Activated CD8-positive, alpha-beta memory T cell treated with anti-CD3 and anti-CD28 coated beads, Interleukin-2, amount 50 U/mL, for 48 hours (primary cell): ENCODE data around the gene RFTN1.
"Not testable (repeated sequence)": the region's sequence is repeated elsewhere in the genome, so short reads cannot be mapped to it uniquely, and the experiment has no call there.

Experiments
- DNase-seq: peaks from one replicate; pipeline ENCODE4 v3.0.0-alpha.2; 2020

RFTN1 gene

GRCh38 chr3:16506451-16506850 is 7.0 kb downstream of the RFTN1 start:
- DNase-seq, result no peak

DNA sequence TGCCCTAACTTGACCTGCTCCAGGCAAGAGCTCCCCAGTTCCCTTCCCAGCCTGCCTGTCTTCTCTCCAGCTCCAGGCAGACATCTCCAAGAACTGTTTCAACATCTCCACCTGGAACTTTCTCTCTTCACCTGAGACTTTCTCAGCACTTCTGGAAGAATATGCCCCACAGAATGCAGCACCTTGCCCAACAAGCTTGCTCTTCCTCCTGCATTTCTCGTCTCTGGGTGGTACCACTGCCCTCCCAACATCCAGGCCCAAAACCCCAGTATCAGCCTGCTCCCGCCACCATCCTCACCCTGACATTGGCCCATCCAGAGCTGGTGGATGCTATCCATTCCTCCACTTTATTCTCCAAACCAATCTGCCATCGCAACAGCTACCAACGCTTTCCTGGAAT is 8.8 kb downstream of the RFTN1 start:
- no peak for DNase-seq

DNA sequence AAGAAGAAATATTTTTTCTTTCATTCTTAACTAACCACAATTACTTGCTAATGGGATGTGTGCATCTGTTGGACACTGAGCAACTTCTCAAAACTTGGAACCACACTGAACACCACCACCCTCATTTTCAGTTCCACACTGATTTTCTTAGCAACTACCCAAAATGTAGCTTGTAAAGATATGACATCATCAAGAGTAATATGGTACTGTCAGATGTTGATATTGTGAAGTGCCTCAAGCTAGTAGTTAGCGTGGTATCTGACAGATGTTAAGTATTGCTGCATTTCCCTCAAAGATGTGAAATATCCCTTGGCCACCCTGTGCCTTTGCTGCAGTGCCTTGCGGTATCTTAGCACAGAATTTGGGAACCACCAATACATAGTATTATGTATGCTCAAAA is 9.3 kb downstream of the RFTN1 start:
- no peak for DNase-seq

DNA sequence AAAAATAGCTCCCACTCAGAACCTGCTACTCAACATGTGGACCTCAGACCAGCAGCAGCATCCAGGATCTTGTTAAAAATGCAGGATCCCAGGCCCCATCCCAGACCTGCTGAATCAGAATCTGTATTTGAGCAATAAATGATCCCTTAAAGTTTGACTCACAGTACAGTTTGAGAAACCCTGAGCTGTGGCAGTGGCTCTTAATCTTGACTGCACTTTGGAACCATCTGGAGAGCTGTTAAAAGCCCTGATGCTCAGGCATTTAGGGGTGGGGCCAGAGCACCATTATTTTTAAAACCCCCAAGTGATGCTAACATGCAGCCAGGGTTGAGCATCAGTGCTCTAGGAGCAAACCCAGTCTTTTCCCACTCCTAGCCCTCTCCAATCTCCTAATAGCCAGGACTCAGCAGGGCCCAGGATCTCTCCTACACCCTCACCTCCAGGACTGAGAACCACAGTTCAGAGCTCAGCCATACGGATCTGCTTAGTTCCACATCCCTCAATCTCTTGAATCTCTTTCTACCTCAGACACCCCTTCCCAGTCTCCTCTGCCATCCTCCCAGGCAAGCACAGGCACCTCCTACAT is 10.2 kb downstream of the RFTN1 start:
- DNase-seq, result no peak

DNA sequence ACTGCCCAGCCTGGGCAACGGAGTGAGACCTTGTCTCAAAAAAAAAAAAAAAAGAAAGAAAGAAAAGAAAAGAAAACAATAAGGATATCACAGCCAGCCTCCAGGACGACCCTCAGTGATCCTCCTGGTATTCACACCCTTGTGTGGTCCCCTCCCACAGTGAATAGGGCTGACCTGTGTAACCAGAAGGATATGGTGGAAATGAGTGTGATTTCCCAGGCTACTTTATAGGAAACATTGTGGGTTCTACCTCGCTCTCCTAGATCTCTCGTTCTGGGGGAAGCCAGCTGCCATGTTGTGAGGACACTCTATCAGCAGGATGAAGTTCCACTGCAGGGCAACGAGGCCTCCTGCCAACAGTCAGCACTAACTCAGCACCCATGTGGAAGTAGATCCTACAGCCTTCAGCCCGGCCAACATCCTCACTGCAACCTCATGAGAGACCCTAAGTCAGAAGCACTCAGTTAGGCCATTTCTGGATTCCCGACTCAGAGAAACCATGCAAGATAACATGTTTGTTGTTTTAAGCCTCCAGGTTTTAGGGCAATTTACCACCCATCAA is 11.1 kb downstream of the RFTN1 start:
- no peak for DNase-seq

DNA sequence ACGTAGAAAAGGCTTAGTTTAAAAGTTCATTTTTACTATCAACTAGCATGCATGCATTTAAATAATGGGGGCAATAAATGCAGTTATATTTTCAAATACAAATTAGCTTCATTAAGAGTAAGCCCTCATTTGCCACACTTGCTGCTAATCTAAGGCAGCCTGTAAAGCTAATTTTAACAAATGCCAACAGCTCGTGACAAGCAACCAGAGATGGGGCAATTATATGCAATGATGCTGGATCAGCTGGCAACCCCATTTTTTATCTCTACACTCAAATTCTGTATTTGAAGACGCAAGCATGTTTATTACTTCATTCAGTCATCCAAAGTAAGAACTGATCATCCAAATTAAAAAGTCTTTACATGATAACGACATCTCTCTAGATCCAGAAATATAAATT is 12.1 kb downstream of the RFTN1 start:
- DNase-seq, result no peak

DNA sequence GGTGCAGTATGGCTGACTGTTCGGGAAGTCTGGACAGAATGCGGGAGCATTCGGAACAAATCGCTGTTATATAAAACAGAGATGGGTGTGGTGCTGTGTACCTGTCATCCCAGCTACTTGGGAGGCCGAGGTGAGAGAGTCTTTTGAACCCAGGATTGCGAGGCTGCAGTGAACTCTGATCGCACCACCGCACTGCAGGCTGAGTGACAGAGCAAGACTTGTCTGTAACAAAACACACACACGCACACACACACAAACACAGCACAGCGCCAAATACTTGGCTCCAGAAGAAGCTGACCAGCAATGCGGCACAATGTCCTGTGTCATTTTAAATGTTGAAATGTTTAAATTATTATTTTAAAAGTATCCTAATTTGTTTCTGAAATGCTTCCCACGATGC is 12.6 kb downstream of the RFTN1 start:
- DNase-seq, result no peak

GRCh38 chr3:16500093-16500492 is 13.4 kb downstream of the RFTN1 start:
- DNase-seq, result no peak

- DNase-seq, result no peak
These were observed 14.1 kb downstream of the RFTN1 start for GRCh38 chr3:16499351-16499750.

GRCh38 chr3:16498130-16498890 is 15.2 kb downstream of the RFTN1 start:
- no peak for DNase-seq

DNA sequence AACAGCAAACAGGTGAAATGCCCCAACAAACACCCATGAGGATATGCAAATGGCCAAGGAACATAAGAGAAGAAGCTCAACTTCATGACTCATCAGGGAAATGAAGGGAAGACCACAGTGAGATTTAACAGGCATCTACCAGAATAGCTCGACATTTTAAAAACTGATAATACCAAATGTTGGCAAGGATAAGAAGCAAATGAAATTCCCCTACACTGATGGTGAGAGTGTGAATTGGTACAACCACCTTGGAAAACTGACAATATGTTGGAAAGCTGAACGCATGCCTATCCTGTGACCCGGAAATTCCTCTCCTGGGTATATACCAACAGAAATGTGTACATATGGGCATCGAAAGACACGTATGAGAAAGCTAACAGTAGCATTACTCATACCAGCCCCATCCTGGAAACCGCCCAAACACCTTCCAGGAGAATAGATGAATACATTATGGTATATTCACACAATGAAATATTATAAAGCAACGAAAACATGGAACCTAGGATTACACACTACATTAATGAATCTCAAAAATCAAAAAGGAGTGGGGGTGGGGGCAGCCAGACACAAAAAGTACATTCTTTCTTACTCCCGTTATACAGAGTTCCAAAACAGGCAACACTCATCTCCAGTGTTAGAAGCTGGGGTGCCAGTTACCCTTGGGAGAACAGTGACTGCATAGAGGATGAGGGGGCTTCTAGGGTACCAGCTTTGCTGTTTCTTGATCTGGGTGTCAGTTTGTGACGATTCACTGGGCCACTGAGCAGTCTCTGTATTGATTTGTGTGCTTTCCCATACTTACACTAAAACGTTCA is 16.9 kb downstream of the RFTN1 start:
- DNase-seq, result no peak

DNA sequence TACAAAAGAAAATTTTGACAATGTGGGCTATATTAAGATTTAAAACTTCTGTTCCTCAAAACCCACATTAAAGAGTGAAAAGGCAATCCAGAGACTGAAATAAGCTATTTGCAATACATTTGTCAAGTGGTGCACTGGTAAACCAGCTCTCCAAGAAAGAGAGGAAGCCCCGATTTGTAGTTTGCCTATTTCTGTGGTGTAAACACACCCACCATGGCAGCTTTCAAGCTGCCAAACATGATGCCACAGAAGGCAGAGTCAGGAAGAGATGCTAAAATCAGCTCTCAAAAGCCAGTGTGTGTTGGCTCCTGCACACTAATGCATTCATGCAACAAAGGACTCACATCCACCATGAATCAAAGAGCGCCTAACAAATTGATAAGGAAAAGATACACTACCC is 17.5 kb downstream of the RFTN1 start:
- no peak for DNase-seq

DNA sequence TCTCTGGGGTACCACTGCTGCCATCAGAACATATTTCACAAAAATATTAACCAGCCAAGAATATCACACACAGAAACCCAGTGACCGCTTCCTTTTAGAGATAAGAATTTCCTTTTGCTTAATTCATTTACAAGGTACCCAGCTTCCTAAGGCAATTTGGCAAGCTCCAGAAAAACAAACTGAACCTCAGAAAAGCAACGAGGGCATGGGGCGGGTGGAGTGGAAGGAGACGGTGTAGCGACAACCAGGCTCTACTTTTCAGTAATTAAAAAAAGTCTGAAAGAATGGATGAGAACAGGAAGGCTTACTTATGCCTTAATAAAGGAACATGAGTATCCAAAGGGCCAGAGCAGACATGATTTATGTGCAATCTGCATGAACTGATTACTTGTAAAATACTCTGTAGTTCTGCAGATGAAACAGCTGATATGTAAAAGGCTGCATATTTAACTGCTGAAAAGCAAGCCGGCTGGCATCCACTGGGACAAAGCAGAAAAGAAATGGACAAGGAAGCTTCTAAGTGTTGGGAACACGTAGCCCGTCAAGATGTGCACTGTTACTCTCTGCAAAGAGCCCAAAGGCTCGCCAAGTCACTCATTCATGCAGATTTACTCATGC is 18.6 kb downstream of the RFTN1 start:
- no peak for DNase-seq

DNA sequence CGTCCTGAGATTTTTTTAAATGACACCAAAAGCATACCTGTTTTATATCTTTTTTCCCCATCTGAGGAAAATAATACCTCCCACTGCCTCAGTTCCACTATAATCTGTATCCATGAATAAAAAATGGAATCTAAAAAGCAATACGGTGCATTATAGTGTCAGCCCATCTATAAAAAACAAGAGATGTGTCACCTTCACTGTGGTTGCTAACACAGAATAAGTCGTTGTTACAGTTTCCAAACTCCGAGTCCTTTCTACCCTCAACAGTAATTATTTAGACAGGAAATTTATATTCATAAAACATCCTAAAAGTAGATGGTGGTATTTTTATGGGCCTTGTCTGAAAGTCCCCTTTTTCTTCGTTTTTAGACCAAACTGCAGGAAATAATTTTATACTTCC is 19.4 kb downstream of the RFTN1 start:
- no peak for DNase-seq

DNA sequence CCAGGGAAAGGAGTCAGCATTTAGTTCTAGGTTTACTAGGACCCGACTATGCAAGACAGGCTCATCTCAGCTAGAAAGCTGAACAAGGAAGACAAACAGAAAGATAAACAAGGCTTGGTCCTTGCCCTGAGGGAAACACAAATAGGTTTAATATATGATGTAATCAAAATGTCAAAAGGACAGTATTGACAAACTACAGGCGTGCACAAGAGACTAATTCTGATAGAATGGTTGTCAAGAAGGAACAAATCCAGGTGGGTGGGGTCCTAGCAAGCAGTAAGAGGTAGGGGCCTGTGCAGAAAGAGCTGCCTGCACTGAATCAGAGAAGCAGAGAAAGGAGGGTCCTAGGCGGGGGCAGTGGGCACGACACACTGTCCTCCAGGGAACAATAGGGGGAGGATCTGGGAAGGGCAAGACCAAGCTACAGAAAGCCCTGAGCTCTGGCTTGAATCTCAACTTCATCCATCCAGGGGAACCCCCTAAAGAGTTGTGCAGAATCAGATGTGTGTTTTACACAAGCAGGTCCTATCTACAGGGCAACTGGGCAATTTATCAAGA is 23.4 kb downstream of the RFTN1 start:
- no peak for DNase-seq

DNA sequence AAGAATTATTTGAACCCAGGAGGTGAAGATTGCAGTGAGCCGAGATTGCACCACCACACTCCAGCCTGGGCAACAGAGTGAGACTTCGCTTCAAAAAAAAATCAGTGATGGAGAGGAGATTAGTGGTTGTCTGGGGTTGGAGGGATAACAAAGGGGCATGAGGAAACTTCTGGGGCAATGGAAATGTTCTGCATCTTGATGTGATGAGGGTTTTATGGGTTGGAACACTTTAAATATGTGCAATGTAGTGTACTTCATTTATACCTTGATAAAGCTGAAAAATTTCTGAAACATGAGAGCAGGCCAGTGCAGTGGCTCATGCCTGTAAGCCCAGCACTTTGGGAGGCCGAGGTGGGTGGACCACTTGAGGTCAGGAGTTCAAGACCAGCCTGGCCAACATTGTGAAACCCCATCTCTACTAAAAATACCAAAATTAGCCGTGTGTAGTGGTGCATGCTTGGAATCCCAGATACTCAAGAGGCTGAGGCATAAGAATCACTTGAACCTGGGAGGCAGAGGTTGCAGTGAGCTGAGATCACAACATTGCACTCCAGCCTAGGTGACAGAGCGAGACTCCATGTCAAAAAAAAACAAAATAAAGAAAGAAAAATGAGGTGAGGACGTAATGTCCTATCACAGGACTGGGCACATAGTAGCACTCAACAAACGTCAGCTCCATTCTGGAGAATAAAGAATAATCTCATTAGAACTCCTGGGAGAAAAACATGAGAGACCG is 24.0 kb downstream of the RFTN1 start:
- not testable (repeated sequence) for DNase-seq

DNA sequence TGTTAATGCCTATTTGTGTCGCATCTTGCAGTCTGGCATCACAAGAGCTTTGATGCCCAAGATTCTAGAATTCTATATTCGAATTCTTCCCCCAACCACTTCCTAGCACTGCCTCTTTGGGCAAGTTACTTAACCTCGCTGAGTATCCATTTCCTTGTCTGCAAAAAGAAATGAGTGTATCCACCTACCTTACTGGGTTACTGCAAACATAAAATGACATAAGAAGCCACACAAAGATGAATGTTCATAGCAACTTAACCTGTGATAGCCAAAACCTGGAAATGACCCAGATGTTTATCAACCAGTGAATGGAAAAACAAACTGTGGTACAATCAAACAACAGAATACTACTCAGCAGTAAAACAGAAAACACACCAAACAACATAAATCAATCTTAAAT is 24.9 kb downstream of the RFTN1 start:
- DNase-seq, result no peak

GRCh38 chr3:16487511-16488175 is 25.9 kb downstream of the RFTN1 start:
- no peak for DNase-seq

DNA sequence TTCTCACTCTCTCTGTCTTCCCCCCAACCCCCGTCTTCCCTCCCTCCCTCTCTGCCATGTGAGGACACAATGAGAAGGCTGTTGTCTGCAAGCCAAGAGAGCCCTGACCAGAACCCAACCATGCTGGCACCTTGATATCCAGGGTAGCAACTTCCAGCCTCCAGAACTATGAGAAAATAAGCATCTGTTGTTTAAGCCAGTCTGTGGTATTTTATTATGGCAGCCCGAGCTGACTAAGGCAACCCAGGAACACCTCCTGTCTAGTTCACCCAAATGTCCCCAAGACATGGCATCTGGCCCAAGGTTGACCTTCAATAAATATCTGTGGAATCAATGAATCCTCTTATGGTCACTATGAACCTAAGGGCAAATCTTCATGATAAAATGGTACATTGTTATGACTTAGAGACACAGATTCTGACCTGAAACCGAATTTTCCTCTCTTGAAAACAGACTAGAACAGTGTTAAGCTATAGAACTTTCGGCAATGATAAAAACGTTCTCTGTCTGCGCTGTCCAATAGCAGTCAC is 26.5 kb downstream of the RFTN1 start:
- DNase-seq, result no peak

- DNase-seq, result no peak
These were observed 27.3 kb downstream of the RFTN1 start for GRCh38 chr3:16486201-16486600.

DNA sequence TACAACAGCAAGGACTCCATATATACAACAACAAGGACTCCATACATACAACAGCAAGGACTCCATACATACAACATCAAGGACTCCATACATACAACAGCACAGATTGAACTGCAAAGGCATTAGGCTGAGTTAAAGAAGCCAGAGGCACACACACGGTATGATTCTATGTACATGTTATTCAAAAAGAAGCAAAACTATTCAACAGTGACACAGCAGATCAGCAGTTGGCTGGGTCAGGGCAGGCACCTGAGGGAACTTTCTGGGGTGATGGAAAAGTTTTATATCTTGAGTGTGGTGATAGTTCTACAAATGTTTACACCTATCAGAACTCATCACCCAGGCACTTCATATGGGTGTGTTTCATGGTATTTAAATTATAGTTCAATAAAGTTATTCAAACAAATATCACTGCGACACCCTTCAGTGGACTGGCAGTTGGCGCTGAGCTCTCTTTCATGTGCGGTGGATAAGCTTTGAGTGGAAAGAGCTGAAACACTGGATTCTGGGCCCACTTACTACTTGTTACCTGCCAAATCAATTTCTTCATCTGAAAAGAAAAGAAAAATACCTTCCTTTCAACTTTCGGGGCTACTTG is 28.0 kb downstream of the RFTN1 start:
- DNase-seq, result no peak
